Measurements from ENCODE around the gene FBXL20. TPM values are rescaled to one million over a fixed set of nuclear protein-coding genes. Genes with fewer than 3 reads are reported as not detected.

Gene FBXL20
- total RNA-seq, 1 donor from 2014 or later, result 16.3 TPM

DNA sequence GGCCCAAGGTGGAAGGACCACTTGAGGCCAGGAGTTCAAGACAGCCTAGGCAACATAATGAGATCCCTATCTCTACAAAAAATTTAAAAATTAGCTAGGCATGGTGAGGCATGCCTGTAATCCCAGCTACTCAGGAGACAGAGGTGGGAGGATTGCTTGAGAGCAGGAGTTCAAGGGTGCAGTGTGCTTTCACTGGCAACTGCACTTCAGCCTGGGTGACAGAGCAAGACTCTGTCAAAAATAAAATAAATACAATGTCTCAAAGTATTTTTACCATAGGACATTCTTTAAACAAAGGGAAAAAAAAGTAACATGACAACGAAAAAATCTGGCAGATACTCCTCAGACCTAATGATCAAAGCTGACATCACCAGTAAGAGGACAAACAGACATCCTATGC lies 72.6 kb downstream of the FBXL20 start:
- Histone ChIP-seq H3K4me3 (ENCODE audit: low read depth, low read length) (no peak overlapping the region), H3K27me3 (ENCODE audit: control insufficient read depth, insufficient read depth, low read length) (no peaks in the 10 kb centered on the region), H3K36me3 (ENCODE audit: control insufficient read depth, insufficient read depth, low read length) (no peaks in the 10 kb centered on the region)
- no peak for TF ChIP-seq CTCF (IDR thresholded peaks at IDR 0.05; ENCODE audit: insufficient read depth, low read length, poor library complexity, severe bottlenecking)
- no peak for DNase-seq (ENCODE audit: low read depth)

- no peak for DNase-seq (ENCODE audit: low read depth)
- TF ChIP-seq CTCF (IDR thresholded peaks at IDR 0.05; ENCODE audit: insufficient read depth, low read length, poor library complexity, severe bottlenecking), result no peak
- no peaks in the 10 kb centered on the region for H3K27me3 ChIP-seq (ENCODE audit: control insufficient read depth, insufficient read depth, low read length)
- no peaks in the 10 kb centered on the region for H3K36me3 ChIP-seq (ENCODE audit: control insufficient read depth, insufficient read depth, low read length)
- no peak overlapping the region for H3K4me3 ChIP-seq (ENCODE audit: low read depth, low read length)
Measured at GRCh38 chr17:39327109-39327508, 74.3 kb downstream of the FBXL20 start.

DNA sequence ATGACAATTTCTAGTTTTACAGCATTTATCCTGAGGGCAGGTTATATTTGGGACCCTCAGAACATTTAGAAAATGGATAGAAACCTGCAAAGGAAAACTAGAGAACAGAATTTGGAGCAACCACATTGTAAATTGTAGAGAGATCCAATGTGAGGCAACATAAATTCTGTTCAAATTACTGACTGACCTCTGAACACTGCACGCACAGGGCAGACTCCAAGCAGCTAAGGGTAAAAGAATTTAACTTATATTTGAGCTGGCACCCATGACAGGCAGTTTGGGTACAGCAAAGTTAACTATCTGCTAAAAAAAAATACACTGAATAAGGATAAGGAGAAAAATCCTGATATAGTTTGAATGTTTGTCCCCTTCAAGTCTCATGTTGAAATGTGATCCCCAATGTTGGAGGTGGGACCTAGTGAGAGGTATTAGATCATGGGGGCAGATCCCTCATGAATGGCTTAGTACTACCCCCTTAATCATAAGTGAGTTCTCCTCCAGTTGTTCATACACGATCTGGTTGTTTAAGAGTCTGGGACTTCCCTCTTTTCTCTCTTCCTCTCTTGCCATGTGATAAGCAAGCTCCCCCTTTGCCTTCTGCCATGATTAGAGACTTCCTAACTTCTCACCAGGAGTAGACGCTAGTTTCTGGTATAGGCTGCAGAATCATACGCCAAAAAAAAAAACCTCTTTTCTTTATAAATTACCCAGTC lies 75.7 kb downstream of the FBXL20 start:
- H3K27me3 ChIP-seq (ENCODE audit: control insufficient read depth, insufficient read depth, low read length), result no peaks in the 10 kb centered on the region
- H3K36me3 ChIP-seq (ENCODE audit: control insufficient read depth, insufficient read depth, low read length), result no peaks in the 10 kb centered on the region
- TF ChIP-seq CTCF (IDR thresholded peaks at IDR 0.05; ENCODE audit: insufficient read depth, low read length, poor library complexity, severe bottlenecking), result no peak
- DNase-seq (ENCODE audit: low read depth), result no peak
- H3K4me3 ChIP-seq (ENCODE audit: low read depth, low read length), result no peak overlapping the region

DNA sequence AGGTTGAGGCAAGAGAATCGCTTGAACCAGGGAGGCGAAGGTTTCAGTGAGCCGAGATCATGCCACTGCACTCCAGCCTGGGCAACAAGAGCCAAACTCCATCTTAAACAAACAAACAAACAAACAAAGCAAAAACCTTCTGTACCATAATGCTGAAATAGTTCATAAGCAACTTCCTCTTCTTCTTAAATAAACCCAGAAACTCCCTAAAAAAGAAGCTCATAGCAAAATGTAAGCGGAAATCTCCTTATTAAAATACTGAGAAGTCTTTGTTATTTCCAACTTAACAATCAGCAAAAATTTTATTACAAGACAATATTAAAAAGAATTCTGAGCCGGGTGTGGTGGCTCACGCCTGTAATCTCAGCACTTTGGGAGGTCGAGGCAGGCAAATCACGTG lies 82.8 kb downstream of the FBXL20 start:
- Histone ChIP-seq H3K36me3 (ENCODE audit: control insufficient read depth, insufficient read depth, low read length) (no peaks in the 10 kb centered on the region), H3K4me3 (ENCODE audit: low read depth, low read length) (no peak overlapping the region), H3K27me3 (ENCODE audit: control insufficient read depth, insufficient read depth, low read length) (no peaks in the 10 kb centered on the region)
- no peak for TF ChIP-seq CTCF (IDR thresholded peaks at IDR 0.05; ENCODE audit: insufficient read depth, low read length, poor library complexity, severe bottlenecking)
- DNase-seq (ENCODE audit: low read depth), result no peak

GRCh38 chr17:39306509-39307212 lies 94.8 kb downstream of the FBXL20 start:
- no peak overlapping the region for H3K4me3 ChIP-seq (ENCODE audit: low read depth, low read length)
- TF ChIP-seq CTCF (IDR thresholded peaks at IDR 0.05; ENCODE audit: insufficient read depth, low read length, poor library complexity, severe bottlenecking), result no peak
- no peaks in the 10 kb centered on the region for H3K36me3 ChIP-seq (ENCODE audit: control insufficient read depth, insufficient read depth, low read length)
- DNase-seq (ENCODE audit: low read depth), result no peak
- no peaks in the 10 kb centered on the region for H3K27me3 ChIP-seq (ENCODE audit: control insufficient read depth, insufficient read depth, low read length)

All from kidney epithelial cell (primary cell).